ENCODE measurements around the gene IGFBP4.

DNA sequence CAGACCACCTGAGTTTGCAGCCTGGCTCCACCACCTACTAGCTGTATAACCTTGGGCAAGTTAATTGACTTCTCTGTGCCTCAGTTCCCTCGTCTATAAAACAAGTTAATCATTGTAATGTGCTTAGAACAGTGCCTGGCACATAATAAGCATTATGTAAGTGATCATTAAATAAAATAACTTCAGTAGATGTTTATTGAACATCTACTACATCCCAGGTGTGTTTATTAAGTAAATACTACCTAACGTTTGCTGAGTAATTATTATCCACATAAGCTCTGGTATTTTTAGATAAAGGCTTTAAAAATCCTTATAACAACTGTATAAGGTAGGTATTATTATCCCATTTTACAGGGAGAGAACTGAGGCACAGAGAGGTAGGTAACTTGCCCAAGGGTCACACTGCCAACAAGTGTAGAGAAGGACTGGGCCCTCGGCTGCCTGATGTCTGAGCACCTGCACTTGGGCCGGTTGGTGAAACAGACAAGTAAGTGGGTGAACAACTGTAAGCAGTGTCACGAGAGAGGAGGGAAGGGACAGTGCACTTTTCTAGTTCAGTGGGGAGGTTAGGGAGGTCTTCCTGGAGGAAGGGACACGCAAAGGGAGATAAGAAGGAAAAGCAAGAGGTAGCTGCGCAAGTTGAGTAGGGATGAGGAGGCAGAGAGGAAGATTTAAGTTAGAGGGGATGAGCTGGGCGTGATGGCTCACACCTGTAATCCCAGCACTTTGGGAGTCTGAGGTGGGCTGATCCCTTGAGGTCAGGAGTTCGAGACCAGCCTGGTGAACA, 53.6 kb downstream of the IGFBP4 start:
- TF ChIP-seq POLR2AphosphoS5 (IDR thresholded peaks at IDR 0.05; ENCODE audit: low read depth, low read length) (no peak), POLR2A (IDR thresholded peaks at IDR 0.05; ENCODE audit: low read depth, low read length) (no peak)

Measured in GM12892 (cell line).